Measurements from ENCODE around the gene ARV1. TPM values are rescaled to one million over a fixed set of nuclear protein-coding genes. Genes with fewer than 3 reads are reported as not detected.

The ARV1 gene
- total RNA-seq, 4 donors from 2014 or later = 7.1 to 37.3 (median 18.4) TPM

DNA sequence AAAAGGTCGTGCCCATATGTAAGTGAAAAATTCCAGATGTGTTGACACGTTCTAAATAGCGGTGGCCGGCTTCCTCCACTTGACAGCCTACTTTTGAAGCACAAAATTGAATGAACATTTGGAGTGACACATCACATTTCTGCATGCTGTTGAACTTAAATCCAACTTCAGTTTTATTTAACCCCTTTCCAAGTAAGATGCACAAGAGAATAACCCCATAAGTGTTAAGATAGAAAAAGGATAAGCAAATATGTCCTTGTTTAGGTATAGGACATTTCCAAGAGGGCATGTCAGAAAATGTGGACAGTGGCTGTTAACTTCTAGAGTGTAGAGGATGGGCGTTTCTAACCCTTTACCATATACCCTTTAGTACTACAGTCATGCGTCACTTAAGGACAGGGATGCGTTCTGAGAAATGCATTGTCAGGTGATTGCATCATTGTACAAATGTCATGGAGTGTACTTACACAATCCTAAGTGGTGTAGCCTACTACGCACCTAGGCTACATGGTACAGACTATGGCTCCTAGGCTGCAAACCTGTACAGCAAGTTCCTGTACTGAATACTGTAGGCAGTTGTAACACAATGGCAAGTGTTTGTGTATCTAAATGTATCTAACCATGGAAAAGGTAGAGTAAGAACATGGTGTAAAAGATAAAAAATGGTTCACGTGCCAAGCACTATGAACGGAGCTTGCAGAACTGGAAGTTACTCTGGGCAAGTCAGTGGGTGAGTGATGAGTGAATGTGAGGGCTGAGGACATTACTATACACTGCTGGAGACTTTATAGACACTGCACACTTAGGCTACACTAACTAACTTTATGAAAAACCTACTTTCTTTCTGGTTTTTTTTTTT lies 70.5 kb downstream of the ARV1 start:
- Histone ChIP-seq H3K4me3 (no peak overlapping the region), H3K9me3 (peaks cover 0 to 4% of the 10 kb centered on the region in 2 donors), H3K36me3 (no peaks in the 10 kb centered on the region), H3K27ac (no peak overlapping the region), H3K4me1 (peaks cover 0 to 14% (median 9%) of the 10 kb centered on the region in 4 donors), H3K27me3 (peaks cover 13% of the 10 kb centered on the region)
- 70 to 73% methylated on average over 8 to 10 of the region's 10 CpGs for WGBS, 2 donors (ENCODE audit: low coverage in 1 of 2)
- DNase-seq = no peak
- TF ChIP-seq POLR2AphosphoS5 (IDR thresholded peaks at IDR 0.05) (no peak), EP300 (IDR thresholded peaks at IDR 0.05; ENCODE audit: low read depth) (no peak), POLR2A (IDR thresholded peaks at IDR 0.05) (no peak)
- TF ChIP-seq, protein P1, sequence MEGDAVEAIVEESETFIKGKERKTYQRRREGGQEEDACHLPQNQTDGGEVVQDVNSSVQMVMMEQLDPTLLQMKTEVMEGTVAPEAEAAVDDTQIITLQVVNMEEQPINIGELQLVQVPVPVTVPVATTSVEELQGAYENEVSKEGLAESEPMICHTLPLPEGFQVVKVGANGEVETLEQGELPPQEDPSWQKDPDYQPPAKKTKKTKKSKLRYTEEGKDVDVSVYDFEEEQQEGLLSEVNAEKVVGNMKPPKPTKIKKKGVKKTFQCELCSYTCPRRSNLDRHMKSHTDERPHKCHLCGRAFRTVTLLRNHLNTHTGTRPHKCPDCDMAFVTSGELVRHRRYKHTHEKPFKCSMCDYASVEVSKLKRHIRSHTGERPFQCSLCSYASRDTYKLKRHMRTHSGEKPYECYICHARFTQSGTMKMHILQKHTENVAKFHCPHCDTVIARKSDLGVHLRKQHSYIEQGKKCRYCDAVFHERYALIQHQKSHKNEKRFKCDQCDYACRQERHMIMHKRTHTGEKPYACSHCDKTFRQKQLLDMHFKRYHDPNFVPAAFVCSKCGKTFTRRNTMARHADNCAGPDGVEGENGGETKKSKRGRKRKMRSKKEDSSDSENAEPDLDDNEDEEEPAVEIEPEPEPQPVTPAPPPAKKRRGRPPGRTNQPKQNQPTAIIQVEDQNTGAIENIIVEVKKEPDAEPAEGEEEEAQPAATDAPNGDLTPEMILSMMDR (IDR thresholded peaks at IDR 0.05) = no peak
- in situ Hi-C loops (cut with MboI; ENCODE audit: low pct_ligation_motif_present in 1 of 4, low pct_unique_long_range_greater_than_20kb in 1 of 4, low sequenced_read_pairs in 3 of 4) (no loop called here), intact Hi-C loops (cut with DNase I; ENCODE audit: low total_unique reads) (no loop called here)

Other genes with a start within 250 kb of the ARV1 start
- gene CAPN9, start 231.7 kb upstream of the ARV1 start, total RNA-seq = 10 to 100 TPM; 26.3 to 59.9 (median 32.7) TPM
- 10 to 100 TPM; 10.8 to 26.7 (median 18.2) TPM for gene C1orf198, start 110.6 kb upstream of the ARV1 start, total RNA-seq
- 100 to 1,000 TPM in 2 of 4 donors, 10 to 100 TPM in 2; 44.8 to 178 (median 117) TPM for gene TTC13, start 233 bp upstream of the ARV1 start, total RNA-seq
- 10 to 100 TPM in 1 of 4 donors, 1 to 10 TPM in 3; 3.3 to 10.7 (median 7.8) TPM for gene FAM89A, start 61.2 kb downstream of the ARV1 start, total RNA-seq
- under 1 TPM in 2 of 4 donors, not detected in 2; under 0.01 to 0.16 TPM for gene TRIM67, start 183.0 kb downstream of the ARV1 start, total RNA-seq